Measurements from ENCODE around the gene HDAC7. TPM values are rescaled to one million over a fixed set of nuclear protein-coding genes. Genes with fewer than 3 reads are reported as not detected.
"Not testable (repeated sequence)": the region's sequence is repeated elsewhere in the genome, so short reads cannot be mapped to it uniquely, and the experiment has no call there.

HDAC7 gene
- total RNA-seq, 1 donor from 2014 or later, result 152 TPM

- ATAC-seq (no peak), DNase-seq (ENCODE audit: low spot score) (no peak)
- intact Hi-C loops (cut with DNase I), result no loop called here
Observed at GRCh38 chr12:47817272-47818006, 2.3 kb downstream of the HDAC7 start.

GRCh38 chr12:47816403-47817271 lies 3.1 kb downstream of the HDAC7 start:
- ATAC-seq (no peak), DNase-seq (ENCODE audit: low spot score) (no peak)
- intact Hi-C loops (cut with DNase I), result no loop called here

GRCh38 chr12:47815447-47815846 lies 4.3 kb downstream of the HDAC7 start:
- DNase-seq (ENCODE audit: low spot score); intact Hi-C loops (cut with DNase I): not testable (repeated sequence)

GRCh38 chr12:47814539-47815170 lies 5.0 kb downstream of the HDAC7 start:
- intact Hi-C loops (cut with DNase I), result no loop called here
- no peak for DNase-seq (ENCODE audit: low spot score)
- no peak for ATAC-seq

More at GRCh38 chr12:47815447-47815846, 4.3 kb downstream of the HDAC7 start:
- not testable (repeated sequence) for ATAC-seq

GRCh38 chr12:47813511-47814196 lies 6.0 kb downstream of the HDAC7 start:
- no peak for DNase-seq (ENCODE audit: low spot score)
- intact Hi-C loops (cut with DNase I), result no loop called here
- peak; percentile 2 for ATAC-seq

- ATAC-seq (peak; percentile 85), DNase-seq (ENCODE audit: low spot score) (peak; percentile 91)
- intact Hi-C loops (cut with DNase I), result no loop called here
Observed at GRCh38 chr12:47812797-47813510, 6.7 kb downstream of the HDAC7 start.

GRCh38 chr12:47811581-47812484 lies 7.9 kb downstream of the HDAC7 start:
- DNase-seq (ENCODE audit: low spot score) (peak; percentile 78), ATAC-seq (peak; percentile 82)
- intact Hi-C loops (cut with DNase I), result no loop called here

GRCh38 chr12:47811072-47811396 lies 8.7 kb downstream of the HDAC7 start:
- no peak for DNase-seq (ENCODE audit: low spot score)
- intact Hi-C loops (cut with DNase I), result no loop called here
- ATAC-seq, result no peak

- ATAC-seq; DNase-seq (ENCODE audit: low spot score); intact Hi-C loops (cut with DNase I): not testable (repeated sequence)
Observed at GRCh38 chr12:47809518-47809917, 10.2 kb downstream of the HDAC7 start.

GRCh38 chr12:47808574-47809365 lies 10.9 kb downstream of the HDAC7 start:
- DNase-seq (ENCODE audit: low spot score), result no peak
- ATAC-seq, result no peak
- intact Hi-C loops (cut with DNase I), result no loop called here

GRCh38 chr12:47808050-47808449 lies 11.7 kb downstream of the HDAC7 start:
- DNase-seq (ENCODE audit: low spot score), result no peak
- ATAC-seq, result peak; percentile 2

GRCh38 chr12:47807338-47807737 lies 12.4 kb downstream of the HDAC7 start:
- no peak for DNase-seq (ENCODE audit: low spot score)
- intact Hi-C loops (cut with DNase I), result no loop called here
- ATAC-seq, result no peak

More at GRCh38 chr12:47808050-47808449, 11.7 kb downstream of the HDAC7 start:
- intact Hi-C loops (cut with DNase I), result no loop called here

- intact Hi-C loops (cut with DNase I), result no loop called here
- ATAC-seq, result no peak
Observed at GRCh38 chr12:47805417-47805816, 14.3 kb downstream of the HDAC7 start.

GRCh38 chr12:47804171-47804570 lies 15.5 kb downstream of the HDAC7 start:
- DNase-seq (ENCODE audit: low spot score) (no peak), ATAC-seq (no peak)
- intact Hi-C loops (cut with DNase I), result no loop called here

More at GRCh38 chr12:47805417-47805816, 14.3 kb downstream of the HDAC7 start:
- DNase-seq (ENCODE audit: low spot score), result no peak

GRCh38 chr12:47803191-47803875 lies 16.4 kb downstream of the HDAC7 start:
- DNase-seq (ENCODE audit: low spot score) (no peak), ATAC-seq (no peak)
- intact Hi-C loops (cut with DNase I), result no loop called here

GRCh38 chr12:47802312-47802711 lies 17.4 kb downstream of the HDAC7 start:
- intact Hi-C loops (cut with DNase I), result no loop called here
- no peak for DNase-seq (ENCODE audit: low spot score)
- ATAC-seq, result no peak
